ENCODE measurements around the gene CLEC3A. TPM values are rescaled to one million over a fixed set of nuclear protein-coding genes. Genes with fewer than 3 reads are reported as not detected.

Gene CLEC3A
- total RNA-seq, 4 donors from 2014 or later: not detected

DNA sequence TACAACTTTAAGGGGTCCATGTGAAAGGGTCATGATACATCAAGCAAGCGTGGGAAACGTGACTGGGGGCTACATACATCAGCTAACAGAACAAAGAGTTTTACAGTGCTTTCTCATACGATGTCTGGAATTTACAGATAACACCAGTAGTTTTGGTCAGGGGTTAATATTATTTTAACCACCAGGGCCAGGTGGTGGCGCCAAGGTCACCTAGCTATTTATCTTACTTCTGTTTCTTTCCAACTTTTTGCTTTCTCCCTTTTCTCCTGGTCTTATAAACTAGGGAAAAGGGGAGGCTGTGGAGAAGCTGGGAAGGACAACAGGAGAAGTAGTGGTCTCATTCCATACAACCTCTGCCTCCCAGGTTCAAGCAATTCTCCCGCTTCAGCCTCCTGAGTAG, 37.9 kb downstream of the CLEC3A start:
- 30 to 44% methylated on average over 5 of the region's 5 CpGs for WGBS, 2 donors
- no peak overlapping the region for H3K27ac ChIP-seq
- no peaks in the 10 kb centered on the region for H3K9me3 ChIP-seq
- DNase-seq: no peak
- intact Hi-C loops (cut with DNase I): no loop called here
- peaks cover 0 to 19% (median 0%) of the 10 kb centered on the region in 4 donors for H3K27me3 ChIP-seq
- no peak overlapping the region for H3K4me3 ChIP-seq
- TF ChIP-seq, protein P1, sequence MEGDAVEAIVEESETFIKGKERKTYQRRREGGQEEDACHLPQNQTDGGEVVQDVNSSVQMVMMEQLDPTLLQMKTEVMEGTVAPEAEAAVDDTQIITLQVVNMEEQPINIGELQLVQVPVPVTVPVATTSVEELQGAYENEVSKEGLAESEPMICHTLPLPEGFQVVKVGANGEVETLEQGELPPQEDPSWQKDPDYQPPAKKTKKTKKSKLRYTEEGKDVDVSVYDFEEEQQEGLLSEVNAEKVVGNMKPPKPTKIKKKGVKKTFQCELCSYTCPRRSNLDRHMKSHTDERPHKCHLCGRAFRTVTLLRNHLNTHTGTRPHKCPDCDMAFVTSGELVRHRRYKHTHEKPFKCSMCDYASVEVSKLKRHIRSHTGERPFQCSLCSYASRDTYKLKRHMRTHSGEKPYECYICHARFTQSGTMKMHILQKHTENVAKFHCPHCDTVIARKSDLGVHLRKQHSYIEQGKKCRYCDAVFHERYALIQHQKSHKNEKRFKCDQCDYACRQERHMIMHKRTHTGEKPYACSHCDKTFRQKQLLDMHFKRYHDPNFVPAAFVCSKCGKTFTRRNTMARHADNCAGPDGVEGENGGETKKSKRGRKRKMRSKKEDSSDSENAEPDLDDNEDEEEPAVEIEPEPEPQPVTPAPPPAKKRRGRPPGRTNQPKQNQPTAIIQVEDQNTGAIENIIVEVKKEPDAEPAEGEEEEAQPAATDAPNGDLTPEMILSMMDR (IDR thresholded peaks at IDR 0.05): no peak
- no peak for TF ChIP-seq POLR2A (IDR thresholded peaks at IDR 0.05)
- no peaks in the 10 kb centered on the region for H3K36me3 ChIP-seq
- H3K4me1 ChIP-seq: no peaks in the 10 kb centered on the region

DNA sequence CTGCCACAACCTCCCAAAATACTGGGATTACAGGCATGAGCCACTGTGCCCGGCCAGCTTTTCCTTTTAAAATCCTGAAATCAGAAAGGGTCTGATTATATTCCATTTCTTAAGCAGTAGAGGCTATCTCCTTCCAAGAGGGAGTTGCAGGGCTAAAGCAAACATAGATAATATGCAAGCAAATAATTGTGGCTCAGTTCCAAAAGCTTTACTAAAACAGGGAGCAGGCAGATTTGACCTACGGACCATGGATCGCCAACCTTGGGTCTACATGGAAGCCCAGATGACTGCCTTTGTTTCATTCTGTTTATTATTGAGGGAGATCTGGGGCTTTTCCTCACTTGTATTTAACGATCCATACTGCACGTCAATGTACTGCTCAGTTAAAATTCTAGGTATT, 38.5 kb downstream of the CLEC3A start:
- Histone ChIP-seq H3K9me3 (no peaks in the 10 kb centered on the region), H3K4me1 (no peaks in the 10 kb centered on the region), H3K27me3 (peaks cover 0 to 19% (median 0%) of the 10 kb centered on the region in 4 donors), H3K4me3 (no peak overlapping the region), H3K36me3 (no peaks in the 10 kb centered on the region), H3K27ac (no peak overlapping the region)
- WGBS, 2 donors: 53 to 65% methylated on average over 5 of the region's 5 CpGs
- TF ChIP-seq, protein P1 (IDR thresholded peaks at IDR 0.05): no peak
- no peak for TF ChIP-seq POLR2A (IDR thresholded peaks at IDR 0.05)
- no peak for DNase-seq
- intact Hi-C loops (cut with DNase I): no loop called here

DNA sequence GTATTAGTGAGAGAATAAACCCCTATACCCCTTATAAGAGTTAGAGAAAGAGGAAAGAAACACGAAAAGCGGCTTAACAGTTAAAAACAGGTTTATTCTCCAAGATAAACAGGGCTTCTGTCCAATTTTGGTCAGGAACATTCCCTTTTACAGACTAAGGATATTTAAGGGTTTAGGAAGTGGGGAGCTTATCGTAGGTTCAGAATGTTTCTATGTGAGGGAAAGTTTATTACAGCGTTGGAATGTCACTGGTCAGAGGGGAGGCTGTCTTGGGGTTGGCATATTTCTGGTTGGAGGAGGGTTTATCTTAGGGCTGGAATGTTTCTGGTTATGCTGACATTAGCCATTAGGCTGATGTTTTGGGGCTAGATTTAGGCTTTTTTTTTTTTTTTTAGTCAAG, 43.0 kb downstream of the CLEC3A start:
- 49 to 63% methylated on average over 4 of the region's 4 CpGs for WGBS, 2 donors
- Histone ChIP-seq H3K36me3 (no peaks in the 10 kb centered on the region), H3K4me1 (no peaks in the 10 kb centered on the region), H3K27me3 (no peaks in the 10 kb centered on the region), H3K4me3 (no peak overlapping the region), H3K27ac (no peak overlapping the region), H3K9me3 (no peaks in the 10 kb centered on the region)
- no peak for TF ChIP-seq POLR2A (IDR thresholded peaks at IDR 0.05)
- TF ChIP-seq, protein P1 (IDR thresholded peaks at IDR 0.05): no peak
- DNase-seq: no peak
- intact Hi-C loops (cut with DNase I): no loop called here

DNA sequence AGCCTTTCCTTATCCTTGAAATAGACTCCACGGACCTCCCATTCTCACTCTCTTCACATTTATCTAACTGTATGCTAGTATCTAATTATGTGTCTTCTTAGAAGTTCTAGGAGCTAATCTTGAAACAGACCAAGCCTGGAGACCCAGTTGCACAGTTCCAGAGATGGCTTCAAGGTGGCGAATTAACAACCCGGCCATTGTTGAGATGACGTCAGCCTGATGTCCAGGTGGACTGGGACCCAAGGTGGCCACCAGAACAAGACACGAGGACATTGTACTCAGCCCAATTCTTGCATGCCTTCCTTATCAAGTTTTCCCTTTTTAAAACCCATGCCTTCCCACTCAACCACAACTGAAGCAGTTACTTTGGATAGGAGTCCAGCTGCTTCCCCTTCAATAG, 47.6 kb downstream of the CLEC3A start:
- DNase-seq: no peak
- peaks cover 0 to 14% (median 0%) of the 10 kb centered on the region in 4 donors for H3K27me3 ChIP-seq
- H3K9me3 ChIP-seq: no peaks in the 10 kb centered on the region
- H3K4me3 ChIP-seq: no peak overlapping the region
- H3K27ac ChIP-seq: no peak overlapping the region
- H3K4me1 ChIP-seq: no peaks in the 10 kb centered on the region
- TF ChIP-seq POLR2A (IDR thresholded peaks at IDR 0.05): no peak
- TF ChIP-seq, protein P1 (IDR thresholded peaks at IDR 0.05): no peak
- intact Hi-C loops (cut with DNase I): no loop called here
- 85 to 92% methylated on average over 5 of the region's 5 CpGs for WGBS, 2 donors
- no peaks in the 10 kb centered on the region for H3K36me3 ChIP-seq

DNA sequence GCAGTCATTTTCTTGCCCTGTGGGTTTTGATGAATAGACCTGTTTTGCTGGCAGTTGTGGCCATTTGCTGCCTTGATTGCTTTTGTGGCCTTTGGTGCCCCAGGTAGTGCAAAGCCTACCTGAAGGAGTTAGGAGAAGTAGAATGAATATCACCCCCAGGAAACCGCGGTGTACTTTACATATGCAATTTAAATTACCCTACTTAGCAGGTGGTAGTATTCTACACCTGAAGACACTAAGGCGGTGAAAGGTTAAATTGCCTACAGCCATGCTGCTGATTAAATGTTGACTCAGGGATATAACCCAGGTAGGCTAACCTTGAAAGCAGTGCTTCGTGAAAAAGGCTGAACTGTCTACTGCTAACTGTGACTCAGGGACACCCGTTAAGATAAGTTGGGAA, 49.9 kb downstream of the CLEC3A start:
- H3K27me3 ChIP-seq: peaks cover 0 to 14% (median 0%) of the 10 kb centered on the region in 4 donors
- no peaks in the 10 kb centered on the region for H3K4me1 ChIP-seq
- no peak overlapping the region for H3K27ac ChIP-seq
- intact Hi-C loops (cut with DNase I): no loop called here
- 18 to 23% methylated on average over 5 of the region's 5 CpGs for WGBS, 2 donors
- TF ChIP-seq, protein P1 (IDR thresholded peaks at IDR 0.05): no peak
- TF ChIP-seq POLR2A (IDR thresholded peaks at IDR 0.05): no peak
- no peaks in the 10 kb centered on the region for H3K36me3 ChIP-seq
- no peak overlapping the region for H3K4me3 ChIP-seq
- no peak for DNase-seq
- no peaks in the 10 kb centered on the region for H3K9me3 ChIP-seq
